ENCODE results near the gene MOB3C.
"Not testable (repeated sequence)": the region's sequence is repeated elsewhere in the genome, so short reads cannot be mapped to it uniquely, and the experiment has no call there.

Gene MOB3C
- 36.9 to 58.0 (median 47.7) reads per million in 4 experiments for total RNA-seq

DNA sequence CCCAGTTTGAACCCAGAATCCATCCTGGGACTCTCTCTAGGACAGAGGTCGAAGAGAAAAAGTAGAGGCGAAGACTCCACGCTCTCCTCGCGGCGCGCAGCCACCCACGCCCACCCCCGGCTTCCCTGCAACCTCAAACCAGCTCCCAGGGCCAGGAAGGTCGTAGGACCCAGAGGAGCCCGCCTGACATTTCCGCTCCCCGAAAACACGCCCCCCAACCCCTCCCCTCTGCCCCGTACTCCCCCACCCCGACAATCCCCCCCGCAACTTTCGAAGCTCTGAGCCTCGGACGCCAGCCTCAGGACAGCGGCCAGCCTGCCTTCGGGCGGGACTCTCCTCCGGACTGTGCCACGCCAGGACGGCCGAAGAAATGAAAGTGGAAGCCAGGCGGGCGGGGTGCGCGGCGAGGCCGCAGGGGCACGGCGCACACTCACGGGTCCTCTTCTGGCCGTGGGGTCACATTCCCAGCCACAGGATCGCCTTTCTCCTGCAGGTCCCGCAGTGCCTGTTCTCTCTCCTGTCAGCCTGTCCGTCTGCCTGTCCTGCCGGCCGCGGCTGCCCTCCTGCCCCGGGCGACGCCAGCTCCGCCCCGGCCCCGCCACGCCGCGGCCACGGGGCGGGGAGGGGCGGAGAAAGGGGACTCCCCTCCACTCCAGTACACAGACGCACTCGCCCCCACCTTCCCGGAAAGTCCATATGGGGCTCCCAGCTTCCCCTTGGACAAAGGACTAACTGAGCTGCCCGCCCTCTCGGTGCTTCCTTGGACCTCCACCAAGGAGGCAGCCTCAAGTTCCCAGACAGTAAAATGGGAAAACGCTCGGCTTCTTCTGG lies at the start of gene MOB3C:
Gene MOB3C, minus strand, starts transcription at position 535 of the 831 bp plus-strand sequence. CDS start 3,490 bp downstream, outside the sequence.
- DNase-seq = peak; percentile 55

DNA sequence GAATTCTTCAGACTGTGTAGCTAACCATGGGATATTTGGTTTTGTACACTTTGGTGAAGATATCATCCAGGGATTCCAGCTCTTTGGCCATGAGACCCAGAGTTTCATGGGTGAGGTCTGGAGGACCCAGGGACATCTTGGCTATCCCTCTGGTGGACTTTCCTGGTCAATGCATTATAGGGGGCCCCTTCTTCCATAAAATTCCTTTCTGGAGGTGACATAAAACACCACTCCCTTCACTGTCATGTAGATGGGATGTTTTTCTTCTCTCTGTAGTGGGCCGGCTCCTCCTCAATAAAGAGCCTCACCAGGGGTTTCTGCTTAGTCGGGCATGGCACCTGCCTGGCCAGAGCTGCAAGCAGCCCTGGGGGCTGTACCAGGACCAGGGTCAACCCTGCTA lies 49.4 kb upstream of the MOB3C start:
- no peak for DNase-seq

DNA sequence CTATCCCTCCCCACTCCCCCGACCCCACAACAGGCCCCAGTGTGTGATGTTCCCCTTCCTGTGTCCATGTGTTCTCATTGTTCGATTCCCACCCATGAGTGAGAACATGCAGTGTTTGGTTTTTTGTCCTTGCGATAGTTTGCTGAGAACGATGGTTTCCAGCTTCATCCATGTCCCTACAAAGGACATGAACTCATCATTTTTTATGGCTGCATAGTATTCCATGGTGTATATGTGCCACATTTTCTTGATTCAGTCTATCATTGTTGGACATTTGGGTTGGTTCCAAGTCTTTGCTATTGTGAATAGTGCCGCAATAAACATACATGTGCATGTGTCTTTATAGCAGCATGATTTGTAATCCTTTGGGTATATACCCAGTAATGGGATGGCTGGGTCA lies 46.3 kb upstream of the MOB3C start:
- DNase-seq = not testable (repeated sequence)

DNA sequence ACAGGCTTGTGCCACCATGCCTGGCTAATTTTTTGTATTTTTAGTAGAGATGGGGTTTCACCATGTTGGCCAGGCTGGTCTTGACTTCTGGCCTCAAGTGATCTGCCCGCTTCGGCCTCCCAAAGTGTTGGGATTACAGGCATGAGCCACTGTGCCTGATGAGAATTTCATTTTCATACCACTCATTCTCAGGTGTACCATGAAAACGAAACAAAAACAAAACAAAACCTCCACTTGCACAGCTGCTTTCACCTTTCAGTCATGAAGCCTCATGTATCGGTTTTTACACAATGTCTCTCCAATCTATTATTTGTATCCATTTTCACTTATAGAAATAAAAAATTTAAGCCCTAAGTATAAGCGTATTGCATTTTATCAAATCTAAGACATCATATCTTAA lies 43.5 kb upstream of the MOB3C start:
- DNase-seq = not testable (repeated sequence)

DNA sequence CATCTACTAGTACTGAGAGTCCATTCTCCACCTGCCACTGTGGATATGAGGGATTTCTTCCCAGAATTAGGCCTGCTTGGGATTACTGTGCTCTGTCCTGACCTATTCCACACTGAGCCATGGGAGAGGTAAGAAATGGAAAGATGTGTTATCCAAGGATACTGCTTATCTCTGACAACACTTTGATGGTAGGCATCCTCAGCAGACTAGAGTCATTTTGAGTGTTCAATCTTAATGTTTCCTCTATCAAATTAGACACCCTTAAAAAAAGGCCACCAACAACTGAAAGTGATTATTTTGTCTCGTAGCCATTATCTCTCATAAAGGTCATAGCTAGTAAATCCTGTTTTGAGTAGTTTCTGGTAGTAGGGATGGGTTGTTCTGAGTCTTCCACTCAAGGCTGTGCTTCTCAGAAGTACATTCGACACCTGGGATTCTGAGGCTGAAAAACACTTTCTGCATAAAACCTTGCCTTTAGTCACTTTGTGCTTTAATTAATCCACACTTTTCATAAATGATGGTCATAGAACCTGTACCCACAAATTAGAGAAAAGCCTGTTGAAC lies 42.8 kb upstream of the MOB3C start:
- DNase-seq = no peak

DNA sequence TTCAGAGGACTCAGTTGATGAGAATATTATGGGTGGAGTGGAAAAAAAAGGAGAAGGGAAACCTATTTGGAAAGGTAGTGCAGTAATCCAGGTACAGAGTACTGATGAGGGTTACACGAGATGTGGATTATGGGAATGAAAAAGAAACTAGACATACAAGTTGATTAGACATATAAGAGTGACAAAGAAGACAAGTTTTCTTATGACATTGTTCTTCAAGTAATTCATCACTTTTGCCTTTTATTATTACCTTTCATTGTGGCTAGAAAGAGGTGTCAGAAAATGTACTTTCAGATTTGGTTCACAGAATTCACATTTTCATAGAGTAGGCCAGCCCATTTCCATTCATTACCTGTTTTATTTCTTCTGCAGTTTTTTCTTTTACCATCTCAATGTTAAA lies 41.2 kb upstream of the MOB3C start:
- DNase-seq = no peak

DNA sequence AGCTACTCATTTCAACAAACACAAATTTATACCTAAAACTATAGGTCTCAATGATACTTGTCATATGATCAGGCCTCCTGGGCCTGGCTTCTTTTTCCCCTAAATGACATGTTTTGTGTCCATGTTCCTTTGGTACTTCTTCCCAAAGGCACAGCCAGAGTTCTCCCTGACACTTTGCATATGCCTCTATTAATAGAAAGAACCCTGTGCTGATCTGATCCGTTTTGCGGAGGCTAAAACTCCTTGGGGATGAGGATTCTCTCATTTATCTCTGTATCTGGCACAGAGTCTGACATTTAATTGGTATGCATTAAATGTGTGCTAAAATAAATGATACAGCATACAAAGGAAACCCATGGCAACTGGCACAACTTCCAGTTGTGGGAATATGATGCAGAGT lies 40.0 kb upstream of the MOB3C start:
- no peak for DNase-seq

DNA sequence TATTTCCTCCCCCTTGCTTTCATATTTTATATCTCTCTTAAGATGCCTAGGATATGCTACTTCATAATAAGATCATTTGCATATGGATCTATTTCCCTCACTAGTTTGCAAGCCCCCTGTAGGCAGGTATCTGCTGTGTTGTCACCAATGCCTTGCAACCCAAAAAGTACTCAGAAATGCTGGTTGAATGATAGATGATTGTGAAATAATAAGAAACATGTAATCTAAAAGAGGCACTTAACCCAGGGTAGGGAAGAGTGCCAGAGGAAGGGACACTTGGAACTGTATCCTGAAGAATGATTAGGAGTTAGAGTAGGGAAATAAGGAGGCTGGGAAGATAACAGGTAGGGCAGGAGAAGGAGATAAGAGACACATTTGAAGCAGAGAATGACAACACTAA lies 39.2 kb upstream of the MOB3C start:
- no peak for DNase-seq

DNA sequence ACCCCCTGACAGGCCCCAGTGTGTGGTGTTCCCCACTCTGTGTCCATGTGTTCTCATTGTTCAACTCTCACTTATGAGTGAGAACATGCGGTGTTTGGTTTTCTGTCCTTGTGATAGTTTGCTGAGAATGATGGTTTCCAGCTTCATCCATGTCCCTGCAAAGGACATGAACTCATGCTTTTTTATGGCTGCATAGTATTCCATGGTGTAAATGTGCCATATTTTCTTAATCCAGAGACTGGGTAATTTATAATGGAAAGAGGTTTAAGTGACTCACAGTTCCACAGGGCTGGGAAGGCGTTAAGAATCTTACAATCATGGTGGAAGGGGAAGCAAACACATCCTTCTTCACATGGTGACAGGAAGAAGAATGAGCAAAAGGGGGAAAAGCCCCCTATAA lies 38.1 kb upstream of the MOB3C start:
- DNase-seq = not testable (repeated sequence)

DNA sequence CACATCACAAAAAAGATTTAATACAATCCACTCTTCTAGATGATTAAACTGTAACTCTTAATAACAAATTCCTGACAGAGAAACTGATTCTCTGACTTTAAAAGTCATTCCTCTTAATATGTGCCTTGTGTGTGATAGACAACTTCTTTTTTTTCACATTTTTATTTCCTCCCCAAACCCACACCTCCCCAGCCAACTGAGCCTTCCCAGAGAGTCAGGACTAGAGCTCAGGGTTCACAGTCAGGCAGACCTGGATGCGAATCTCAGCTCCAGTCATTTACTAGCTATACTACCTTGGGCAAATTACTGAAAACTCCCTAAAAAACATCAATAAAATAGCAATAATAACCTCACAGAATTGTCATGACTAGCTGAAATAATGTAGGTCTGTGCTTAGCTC lies 37.4 kb upstream of the MOB3C start:
- no peak for DNase-seq

DNA sequence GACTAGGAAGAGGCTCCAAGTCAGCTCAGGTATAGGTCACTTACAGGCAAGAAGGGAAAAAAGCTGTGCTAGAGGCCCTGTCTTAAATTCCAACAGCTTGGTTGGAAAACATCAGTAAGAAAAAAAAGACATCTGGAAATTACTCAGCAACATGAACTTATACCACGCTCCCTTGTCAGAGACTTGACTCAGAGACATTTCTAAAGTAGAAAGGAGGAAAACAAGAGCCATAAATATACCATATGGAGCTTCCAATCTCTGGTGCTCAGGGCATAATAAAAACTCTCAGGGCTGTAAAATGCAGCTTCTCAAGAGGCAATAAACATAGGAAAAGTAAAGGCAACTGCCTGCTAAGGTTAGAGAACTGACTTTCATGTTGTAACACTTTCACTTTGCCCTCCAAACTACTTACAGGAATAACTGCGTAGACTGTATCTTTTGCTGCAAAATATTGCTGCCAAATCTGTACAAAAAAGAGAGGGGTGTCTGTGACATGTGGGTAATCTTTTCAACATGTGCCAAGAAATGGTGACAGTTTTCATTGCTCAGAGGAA lies 36.9 kb upstream of the MOB3C start:
- no peak for DNase-seq

DNA sequence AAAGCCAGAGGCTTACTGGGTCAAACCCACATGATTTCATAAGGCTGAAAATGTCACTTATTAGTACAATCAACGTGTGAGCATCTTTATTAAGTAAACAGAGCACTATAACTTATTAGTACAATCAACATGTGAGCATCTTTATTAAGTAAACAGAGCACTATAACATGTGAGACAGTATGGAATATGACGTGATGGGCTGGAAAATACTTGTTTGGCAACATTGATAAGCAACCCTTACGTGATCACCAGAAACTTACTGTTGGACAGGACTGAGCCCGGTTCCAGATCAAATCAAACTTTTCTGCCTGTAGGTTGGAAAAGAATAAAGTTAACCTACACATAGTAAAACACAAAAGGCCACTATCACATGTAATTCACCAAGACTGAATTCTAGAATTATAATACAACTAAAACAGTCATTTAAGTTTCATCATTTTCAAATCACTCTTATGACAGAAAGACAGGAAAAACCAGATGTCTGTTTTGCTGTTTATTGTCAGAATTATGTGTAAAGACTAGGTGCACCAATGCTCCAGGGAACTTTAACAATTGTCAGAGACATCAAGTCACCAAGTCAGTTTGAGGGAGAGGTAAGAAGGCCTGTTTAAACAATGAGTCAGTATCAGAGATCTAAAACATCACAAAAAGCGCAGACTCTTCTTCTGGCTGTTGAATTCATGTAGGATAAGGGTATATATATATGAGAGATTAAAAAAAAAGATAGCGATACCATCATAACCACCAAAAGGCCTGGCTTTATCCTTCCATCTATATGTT lies 35.9 kb upstream of the MOB3C start:
- no peak for DNase-seq

DNA sequence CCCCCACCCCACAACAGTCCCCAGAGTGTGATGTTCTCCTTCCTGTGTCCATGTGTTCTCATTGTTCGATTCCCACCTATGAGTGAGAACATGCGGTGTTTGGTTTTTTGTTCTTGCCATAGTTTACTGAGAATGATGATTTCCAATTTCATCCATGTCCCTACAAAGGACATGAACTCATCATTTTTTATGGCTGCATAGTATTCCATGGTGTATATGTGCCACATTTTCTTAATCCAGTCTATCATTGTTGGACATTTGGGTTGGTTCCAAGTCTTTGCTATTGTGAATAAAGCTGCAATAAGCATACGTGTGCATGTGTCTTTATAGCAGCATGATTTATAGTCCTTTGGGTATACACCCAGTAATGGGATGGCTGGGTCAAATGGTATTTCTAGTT lies 34.5 kb upstream of the MOB3C start:
- DNase-seq = not testable (repeated sequence)

DNA sequence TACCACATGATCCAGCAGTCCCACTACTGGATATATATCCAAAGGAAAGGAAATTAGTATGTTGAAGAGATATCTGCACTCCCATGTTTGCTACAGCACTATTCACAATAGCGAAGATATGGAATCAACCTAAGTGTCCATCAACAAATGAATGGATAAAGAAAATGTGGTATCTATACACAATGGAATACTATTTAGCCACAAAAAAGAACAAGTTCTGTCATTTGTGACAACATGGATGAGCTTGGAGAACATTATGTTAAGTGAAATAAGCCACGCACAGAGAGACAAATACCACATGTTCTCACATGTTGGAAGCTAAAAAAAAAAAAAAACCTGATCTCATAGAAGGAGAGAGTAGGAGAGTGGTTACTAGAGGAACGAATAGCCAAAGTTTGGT lies 33.9 kb upstream of the MOB3C start:
- DNase-seq = no peak

DNA sequence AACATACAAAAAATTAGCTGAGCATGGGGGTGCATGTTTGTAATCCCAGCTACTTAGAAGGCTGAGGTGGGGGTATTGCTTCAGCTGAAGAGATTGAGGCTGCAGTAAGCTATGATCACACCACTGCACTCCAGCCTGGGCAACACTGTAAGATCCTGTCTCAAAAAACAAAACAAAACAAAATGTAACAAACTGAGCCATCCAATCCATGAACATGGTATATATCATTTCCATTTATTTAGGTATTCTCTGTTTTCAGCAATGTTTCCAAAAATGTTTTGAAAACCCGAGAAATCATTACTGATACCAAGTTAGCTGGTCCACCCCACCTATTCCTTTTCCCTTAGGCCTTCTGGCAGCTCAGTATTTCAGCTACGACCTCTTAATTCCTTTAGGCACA lies 33.2 kb upstream of the MOB3C start:
- no peak for DNase-seq

DNA sequence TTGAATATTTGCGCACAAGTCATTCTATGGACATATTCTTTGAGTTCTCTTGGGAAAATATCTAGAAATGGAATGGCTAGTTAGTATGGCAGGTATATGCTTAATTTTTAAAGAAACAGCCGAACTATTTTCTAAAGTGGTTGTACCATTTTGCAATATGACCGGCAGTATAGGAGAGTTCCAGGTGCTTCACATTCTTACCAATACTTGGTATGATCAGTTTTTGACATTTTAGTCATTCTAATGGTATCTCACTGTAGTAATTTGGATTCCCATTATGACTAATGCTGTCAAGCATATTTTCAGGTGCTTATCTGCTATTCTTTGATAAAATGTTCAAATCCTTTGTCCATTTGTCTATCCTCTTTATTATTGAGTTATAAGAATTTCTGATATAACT lies 31.0 kb upstream of the MOB3C start:
- no peak for DNase-seq

DNA sequence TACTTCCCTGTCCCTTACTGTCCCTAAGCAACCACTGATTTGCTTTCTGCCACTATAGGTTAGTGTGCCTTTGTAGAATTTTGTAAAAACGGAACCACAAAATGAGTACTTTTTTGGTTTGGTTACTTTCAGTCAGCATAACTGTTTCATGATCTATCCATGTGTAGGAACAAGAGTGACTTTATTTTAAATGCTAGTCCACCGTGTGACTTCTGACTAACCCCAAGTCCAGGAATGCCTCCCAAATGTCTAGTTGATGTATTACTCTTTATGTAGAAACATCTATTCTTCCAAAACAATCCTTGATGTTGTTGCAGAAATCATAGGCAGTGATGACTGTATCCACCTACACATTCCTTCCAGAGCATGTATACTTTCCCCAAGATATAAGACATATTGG lies 30.2 kb upstream of the MOB3C start:
- no peak for DNase-seq

DNA sequence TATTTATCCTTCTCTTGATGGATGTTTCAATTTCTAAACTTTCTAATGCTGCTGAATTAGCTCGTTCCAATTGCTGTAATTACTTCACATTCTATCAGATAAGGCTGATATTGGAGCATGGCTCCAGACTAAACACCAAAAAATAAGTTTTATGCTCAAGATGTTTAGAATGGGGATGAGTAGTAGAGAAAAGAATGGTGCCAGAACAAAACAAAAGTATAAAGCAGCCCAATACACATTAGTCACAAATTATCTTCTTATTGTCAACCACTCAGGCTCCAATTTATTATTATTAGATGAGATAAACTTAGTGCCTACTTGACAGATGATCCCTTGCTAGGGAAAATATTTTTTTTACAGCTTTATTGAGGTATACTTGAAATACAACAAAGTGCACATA lies 29.7 kb upstream of the MOB3C start:
- no peak for DNase-seq

DNA sequence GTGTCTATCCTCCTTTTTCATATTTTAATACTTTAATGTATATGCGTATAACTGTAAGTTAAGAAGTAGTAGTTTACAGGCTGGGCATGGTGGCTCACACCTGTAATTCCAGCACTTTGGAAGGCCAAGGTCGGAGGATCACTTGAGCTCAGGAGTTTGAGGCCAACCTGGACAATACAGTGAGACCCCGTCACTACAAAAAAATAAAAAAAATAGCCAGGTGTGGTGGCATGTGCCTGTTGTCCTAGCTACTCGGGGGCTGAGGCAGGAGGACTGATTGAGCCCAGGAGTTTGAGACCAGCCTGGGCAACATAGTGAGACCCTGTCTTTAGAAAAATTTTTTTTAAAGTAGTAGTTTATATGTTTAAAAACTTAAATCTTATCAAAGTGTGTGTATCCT lies 29.2 kb upstream of the MOB3C start:
- DNase-seq = no peak

DNA sequence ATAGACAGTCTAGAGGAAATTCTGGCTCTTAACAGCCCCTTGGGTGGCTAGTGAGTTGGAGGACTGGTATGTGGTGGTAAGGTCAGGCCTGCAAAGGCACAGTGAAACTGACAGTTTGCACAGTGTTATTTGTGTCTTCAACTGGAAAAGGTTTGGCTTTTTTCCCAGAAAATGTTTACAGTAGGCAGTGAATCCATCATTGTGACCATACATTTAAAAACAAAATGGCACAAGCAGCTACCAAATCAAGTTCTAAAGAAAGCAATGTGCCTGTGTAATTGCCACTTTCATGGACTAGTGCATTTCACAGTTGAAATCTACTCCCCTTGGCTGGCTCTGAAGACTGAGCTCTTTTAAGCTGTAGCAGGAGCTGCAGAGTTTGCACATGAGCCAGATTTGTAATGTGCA lies 26.8 kb upstream of the MOB3C start:
- no peak for DNase-seq

DNA sequence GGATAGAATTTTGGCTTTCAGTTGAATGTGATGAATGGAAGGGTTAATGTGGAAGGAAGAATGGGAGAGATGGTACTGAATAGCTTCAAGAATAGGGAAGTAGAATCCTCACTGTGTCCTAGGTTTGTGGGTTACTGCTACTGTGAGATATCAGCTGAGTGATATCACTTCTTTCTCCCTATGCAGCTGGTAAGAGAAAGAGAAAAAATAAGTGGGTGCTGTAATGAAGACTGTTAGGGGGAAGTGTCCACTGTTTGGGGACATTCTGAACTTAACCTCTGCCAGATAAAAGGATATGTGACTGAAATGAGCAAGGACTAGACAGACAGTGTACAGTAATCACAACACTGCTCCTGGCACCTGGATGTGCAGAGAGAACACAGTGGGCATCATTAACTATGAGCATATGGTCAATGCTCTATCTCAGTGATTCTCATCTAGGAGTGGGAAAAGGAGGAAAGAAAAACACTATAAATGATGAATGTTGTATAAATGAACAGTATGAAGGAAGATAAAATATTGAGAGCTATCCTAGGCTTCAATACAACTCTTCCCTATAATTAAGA lies 25.6 kb upstream of the MOB3C start:
- no peak for DNase-seq

DNA sequence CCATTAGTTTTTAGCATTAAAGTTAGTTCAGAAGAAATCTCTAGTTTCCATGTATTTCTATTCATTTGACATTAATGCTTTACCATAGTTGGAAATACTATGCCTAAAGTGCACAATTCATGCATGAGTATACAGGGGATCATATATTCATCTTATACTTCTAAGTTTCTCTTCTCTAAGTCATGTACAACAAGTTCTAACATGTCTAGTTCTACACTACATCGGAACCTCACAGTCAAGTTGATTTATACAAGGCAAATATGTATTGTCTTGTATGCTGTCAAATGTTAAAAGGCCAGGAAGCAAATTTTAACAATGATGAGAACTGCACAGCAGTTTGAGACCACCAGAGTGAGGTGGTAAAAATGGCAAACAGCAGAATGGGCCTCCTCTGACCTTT lies 22.9 kb upstream of the MOB3C start:
- DNase-seq = no peak

DNA sequence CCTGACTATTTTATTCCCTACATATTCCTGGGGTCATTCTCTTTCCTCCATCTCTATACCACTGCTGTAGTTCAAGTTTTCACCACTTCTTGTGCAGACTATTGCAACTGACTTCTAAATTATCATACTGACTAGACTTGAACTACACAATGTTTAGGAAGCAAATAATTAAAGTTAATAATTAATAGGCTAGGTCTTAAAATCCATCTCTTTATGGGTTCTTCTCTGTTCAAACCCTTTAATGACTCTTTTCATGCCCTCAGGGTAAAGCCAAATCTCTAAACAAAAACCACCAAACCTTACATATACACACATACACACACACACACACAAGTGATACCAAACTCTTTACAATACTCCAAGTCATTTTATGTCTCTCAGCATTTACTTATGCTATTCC lies 22.3 kb upstream of the MOB3C start:
- DNase-seq = no peak
